Measurements from ENCODE around the gene BCL6. TPM values are rescaled to one million over a fixed set of nuclear protein-coding genes. Genes with fewer than 3 reads are reported as not detected.

Gene BCL6
- total RNA-seq, 1 donor from 2014 or later: 22.8 TPM

DNA sequence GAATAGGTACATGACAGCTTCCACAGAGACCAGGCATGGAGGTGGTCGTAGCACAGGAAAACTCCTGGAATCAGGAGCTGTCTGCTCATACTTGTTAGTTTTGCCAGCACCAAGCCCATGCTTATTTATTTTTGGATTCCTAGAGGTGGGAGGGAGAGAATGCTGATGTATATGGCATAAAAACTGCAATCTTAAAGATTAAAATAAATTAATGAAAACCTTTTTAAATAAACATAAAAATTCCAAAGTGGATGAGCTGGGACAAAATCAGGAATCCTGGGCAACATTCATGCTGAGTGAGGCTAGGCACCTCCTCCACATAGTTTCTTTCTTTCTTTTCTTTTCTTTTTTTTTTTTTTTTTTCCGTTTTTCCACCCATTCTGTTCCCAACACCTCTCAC is 14.3 kb upstream of the BCL6 start:
- Mint-ChIP-seq H3K27ac (no peak overlapping the region), H3K9me3 (ENCODE audit: low read depth) (no peaks in the 10 kb centered on the region), H3K36me3 (ENCODE audit: insufficient read depth) (no peaks in the 10 kb centered on the region), H3K27me3 (peaks cover 3% of the 10 kb centered on the region), H3K4me3 (ENCODE audit: low read depth) (no peak overlapping the region), H3K4me1 (ENCODE audit: low read depth) (peaks cover 30% of the 10 kb centered on the region)
- DNase-seq (ENCODE audit: low spot score, unreplicated experiment): no peak
- no peak for TF ChIP-seq CTCF (IDR thresholded peaks at IDR 0.05; ENCODE audit: unreplicated experiment)

DNA sequence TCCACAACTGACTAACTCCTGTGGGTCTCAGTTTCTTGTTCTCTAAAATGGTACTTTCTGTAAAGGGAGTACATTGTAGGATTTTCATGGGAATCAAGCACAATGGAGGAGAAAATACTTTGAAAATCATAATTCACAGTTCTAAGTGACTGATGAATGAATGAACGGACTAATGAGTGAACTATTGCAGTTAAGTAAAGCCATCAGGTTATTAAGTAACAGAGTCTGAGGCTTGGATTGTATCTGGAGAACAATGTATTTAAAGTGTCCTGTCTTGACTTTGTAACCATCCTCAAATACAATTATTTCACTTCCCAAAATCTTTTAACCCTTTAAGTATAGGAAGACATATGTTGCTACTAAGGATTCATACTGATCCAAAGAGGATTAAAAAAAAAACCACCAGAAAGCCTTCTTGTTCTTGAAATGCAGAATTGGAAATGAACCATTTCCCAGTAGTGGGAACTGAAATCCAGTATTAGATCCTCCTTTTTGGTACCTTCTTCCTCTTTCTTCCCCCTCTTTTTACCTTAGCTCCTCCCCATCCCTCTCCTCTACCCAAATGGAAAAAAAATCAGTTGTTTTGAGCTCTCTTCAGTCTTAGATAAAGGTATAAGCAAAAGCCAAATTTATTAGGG is 13.2 kb upstream of the BCL6 start:
- TF ChIP-seq CTCF (IDR thresholded peaks at IDR 0.05; ENCODE audit: unreplicated experiment): no peak
- Mint-ChIP-seq H3K36me3 (ENCODE audit: insufficient read depth) (no peaks in the 10 kb centered on the region), H3K27ac (no peak overlapping the region), H3K27me3 (peaks cover 3% of the 10 kb centered on the region), H3K4me1 (ENCODE audit: low read depth) (peaks cover 26% of the 10 kb centered on the region), H3K4me3 (ENCODE audit: low read depth) (no peak overlapping the region), H3K9me3 (ENCODE audit: low read depth) (no peaks in the 10 kb centered on the region)
- DNase-seq (ENCODE audit: low spot score, unreplicated experiment): no peak

GRCh38 chr3:187753516-187753915 is 8.2 kb upstream of the BCL6 start:
- no peak for DNase-seq (ENCODE audit: low spot score, unreplicated experiment)
- H3K27me3 Mint-ChIP-seq: no peaks in the 10 kb centered on the region
- no peak for TF ChIP-seq CTCF (IDR thresholded peaks at IDR 0.05; ENCODE audit: unreplicated experiment)
- H3K9me3 Mint-ChIP-seq (ENCODE audit: low read depth): no peaks in the 10 kb centered on the region
- H3K4me3 Mint-ChIP-seq (ENCODE audit: low read depth): no peak overlapping the region
- H3K4me1 Mint-ChIP-seq (ENCODE audit: low read depth): peaks cover 41% of the 10 kb centered on the region
- no peaks in the 10 kb centered on the region for H3K36me3 Mint-ChIP-seq (ENCODE audit: insufficient read depth)
- H3K27ac Mint-ChIP-seq: no peak overlapping the region

- H3K4me3 Mint-ChIP-seq (ENCODE audit: low read depth): peak overlapping the region; percentile 75
- H3K27ac Mint-ChIP-seq: peak overlapping the region; percentile 97
- peaks cover 58% of the 10 kb centered on the region for H3K4me1 Mint-ChIP-seq (ENCODE audit: low read depth)
- H3K27me3 Mint-ChIP-seq: no peaks in the 10 kb centered on the region
- DNase-seq (ENCODE audit: low spot score, unreplicated experiment): no peak
- TF ChIP-seq CTCF (IDR thresholded peaks at IDR 0.05; ENCODE audit: unreplicated experiment): no peak
- no peaks in the 10 kb centered on the region for H3K9me3 Mint-ChIP-seq (ENCODE audit: low read depth)
- no peaks in the 10 kb centered on the region for H3K36me3 Mint-ChIP-seq (ENCODE audit: insufficient read depth)
These were observed 5.3 kb upstream of the BCL6 start for GRCh38 chr3:187750513-187751123.

DNA sequence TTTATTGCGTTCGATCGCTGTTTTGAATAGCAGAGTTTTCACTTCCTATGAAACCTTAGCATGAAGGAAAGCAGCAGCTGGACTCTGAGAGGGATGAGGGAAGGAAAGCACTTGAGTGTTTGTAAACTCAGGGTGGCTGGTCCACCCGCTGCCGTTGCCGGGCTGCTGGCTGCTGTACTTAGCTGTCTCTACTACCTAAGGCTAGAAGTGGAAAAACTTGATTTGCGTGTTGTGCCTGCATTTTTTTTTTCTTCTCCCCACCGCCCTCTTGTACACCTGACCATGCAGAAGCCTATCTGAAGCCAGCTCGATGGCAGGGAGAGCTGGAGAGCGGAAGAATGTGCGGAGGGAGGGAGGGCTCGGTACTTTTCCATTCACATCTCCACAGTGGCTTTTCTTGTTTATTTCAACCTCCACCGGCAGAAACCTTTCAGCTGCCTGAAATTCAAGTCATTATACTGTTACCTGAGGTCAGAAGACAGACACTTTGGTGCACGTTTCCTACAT is 4.8 kb upstream of the BCL6 start:
- Mint-ChIP-seq H3K27ac (peak overlapping the region; percentile 97), H3K4me3 (ENCODE audit: low read depth) (peak overlapping the region; percentile 75), H3K9me3 (ENCODE audit: low read depth) (no peaks in the 10 kb centered on the region), H3K4me1 (ENCODE audit: low read depth) (peaks cover 58% of the 10 kb centered on the region), H3K27me3 (no peaks in the 10 kb centered on the region), H3K36me3 (ENCODE audit: insufficient read depth) (no peaks in the 10 kb centered on the region)
- peak; percentile 53 for DNase-seq (ENCODE audit: low spot score, unreplicated experiment)
- no peak for TF ChIP-seq CTCF (IDR thresholded peaks at IDR 0.05; ENCODE audit: unreplicated experiment)

Measured in progenitor cell of endocrine pancreas (in vitro differentiated cells).